Omental fat pad (tissue), 4 donors: ENCODE data around the gene TMPRSS4. TPM values are rescaled to one million over a fixed set of nuclear protein-coding genes. Genes with fewer than 3 reads are reported as not detected.
A peak's percentile ranks its signal among the peaks of the same experiment; 100 is the strongest.

Experiments
- ATAC-seq: fragments of 150-250 bp; one replicate; pipeline ENCODE4 v1.9.1; 2016; ENCODE audit warnings: mild to moderate bottlenecking, moderate library complexity; ENCODE audit not compliant: low FRiP score
- DNase-seq: peaks from one replicate; pipeline ENCODE4 v3.0.0-alpha.2; 2019; ENCODE audit warnings: low spot score
- total RNA-seq, 4 donors: library from RNA; depleted of rRNA; stranded (reverse); fragments of >200 nt; gene quantifications; one replicate each; pipeline ENCODE4 v1.1.0, GENCODE V29; 2016
- TF ChIP-seq, protein P1 (sequence below), 3 donors: fragments of 450-650 bp; IDR thresholded peaks; one replicate each; pipeline ENCODE4 v1.5.1; 2016 to 2017; ENCODE audit warnings: antibody characterized with exemption in 3 of 3, mild to moderate bottlenecking in 3 of 3, moderate library complexity in 2 of 3

The TMPRSS4 gene
- total RNA-seq, 4 donors from 2014 or later: not detected

DNA sequence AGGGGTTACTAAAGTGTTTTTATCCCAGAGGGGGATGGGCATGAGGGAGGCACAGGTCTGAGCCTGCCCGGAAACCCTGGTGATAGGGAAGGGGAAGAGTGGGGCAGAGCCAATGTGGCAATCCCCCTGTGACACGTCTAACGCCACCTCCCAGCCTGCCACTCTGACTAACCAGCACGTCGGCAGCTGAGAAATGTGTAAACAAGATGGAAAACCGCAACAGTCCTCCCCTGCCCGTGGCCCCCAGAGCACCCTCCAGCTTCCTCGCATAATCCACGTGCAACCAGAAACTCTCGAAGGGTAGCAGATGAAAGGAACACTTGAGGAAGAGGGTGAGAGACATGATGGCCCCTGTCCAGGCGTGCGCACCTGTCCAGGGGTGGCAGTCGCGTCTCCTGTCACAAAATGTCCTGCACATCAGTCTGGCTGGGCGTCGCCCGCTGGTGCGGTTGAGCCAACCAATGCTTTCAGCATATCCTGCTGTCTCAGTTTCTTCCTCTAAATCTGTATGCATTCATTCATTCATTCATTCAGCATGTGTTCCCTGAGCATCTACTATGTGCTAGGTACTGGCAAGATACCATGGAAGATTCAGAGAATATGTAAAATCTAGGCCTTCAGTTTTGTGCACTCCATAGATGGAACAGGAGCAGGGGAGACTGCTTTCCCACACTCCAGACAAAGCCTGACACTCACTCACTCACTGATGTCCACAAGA is 4.5 kb downstream of the TMPRSS4 start:
- DNase-seq (no peak), ATAC-seq (no peak)
- TF ChIP-seq, protein P1, sequence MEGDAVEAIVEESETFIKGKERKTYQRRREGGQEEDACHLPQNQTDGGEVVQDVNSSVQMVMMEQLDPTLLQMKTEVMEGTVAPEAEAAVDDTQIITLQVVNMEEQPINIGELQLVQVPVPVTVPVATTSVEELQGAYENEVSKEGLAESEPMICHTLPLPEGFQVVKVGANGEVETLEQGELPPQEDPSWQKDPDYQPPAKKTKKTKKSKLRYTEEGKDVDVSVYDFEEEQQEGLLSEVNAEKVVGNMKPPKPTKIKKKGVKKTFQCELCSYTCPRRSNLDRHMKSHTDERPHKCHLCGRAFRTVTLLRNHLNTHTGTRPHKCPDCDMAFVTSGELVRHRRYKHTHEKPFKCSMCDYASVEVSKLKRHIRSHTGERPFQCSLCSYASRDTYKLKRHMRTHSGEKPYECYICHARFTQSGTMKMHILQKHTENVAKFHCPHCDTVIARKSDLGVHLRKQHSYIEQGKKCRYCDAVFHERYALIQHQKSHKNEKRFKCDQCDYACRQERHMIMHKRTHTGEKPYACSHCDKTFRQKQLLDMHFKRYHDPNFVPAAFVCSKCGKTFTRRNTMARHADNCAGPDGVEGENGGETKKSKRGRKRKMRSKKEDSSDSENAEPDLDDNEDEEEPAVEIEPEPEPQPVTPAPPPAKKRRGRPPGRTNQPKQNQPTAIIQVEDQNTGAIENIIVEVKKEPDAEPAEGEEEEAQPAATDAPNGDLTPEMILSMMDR (IDR thresholded peaks at IDR 0.05): no peak

GRCh38 chr11:118082880-118083552 is 6.1 kb downstream of the TMPRSS4 start:
- ATAC-seq: no peak
- no peak for DNase-seq
- TF ChIP-seq, protein P1 (IDR thresholded peaks at IDR 0.05): no peak

DNA sequence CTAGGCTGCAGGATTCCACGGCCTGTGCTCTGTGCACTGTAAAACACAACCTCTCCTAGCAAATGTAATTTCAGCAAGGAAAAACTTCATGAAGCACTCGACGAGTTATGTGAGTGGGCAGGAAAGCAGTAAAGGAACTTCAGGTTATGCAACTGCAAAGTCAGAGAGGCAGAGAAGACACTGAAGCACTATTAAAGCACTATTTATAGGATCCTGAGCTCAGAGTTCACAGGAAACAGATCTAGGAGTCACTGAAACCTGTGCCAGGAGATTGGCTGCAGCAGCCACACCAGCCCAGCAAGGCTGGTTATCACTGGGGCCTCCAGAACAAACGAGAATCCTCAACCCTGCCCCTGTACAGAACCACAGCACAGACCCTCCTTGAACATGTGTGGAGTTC is 7.4 kb downstream of the TMPRSS4 start:
- TF ChIP-seq, protein P1 (IDR thresholded peaks at IDR 0.05): no peak
- no peak for DNase-seq
- no peak for ATAC-seq

GRCh38 chr11:118084656-118085055 is 7.8 kb downstream of the TMPRSS4 start:
- TF ChIP-seq, protein P1 (IDR thresholded peaks at IDR 0.05): no peak
- DNase-seq (no peak), ATAC-seq (no peak)

GRCh38 chr11:118086913-118087768 is 10.3 kb downstream of the TMPRSS4 start, which contains the start of gene SMIM35:
SMIM35 (minus strand) TSS chr11:118086963; CDS start chr11:118086757, 206 bp downstream.
- TF ChIP-seq, protein P1 (IDR thresholded peaks at IDR 0.05): no peak
- no peak for ATAC-seq
- no peak for DNase-seq

GRCh38 chr11:118087931-118088330 is 11.1 kb downstream of the TMPRSS4 start:
- ATAC-seq (peak; percentile 24), DNase-seq (no peak)
- TF ChIP-seq, protein P1 (IDR thresholded peaks at IDR 0.05): no peak
